ENCODE results near the gene RBM4. TPM values are rescaled to one million over a fixed set of nuclear protein-coding genes. Genes with fewer than 3 reads are reported as not detected.

Gene RBM4
- total and polyA plus RNA-seq, 2 of the 13 experiments (the other 11 are each of a cell fraction or from before 2014, with no cell fraction given), result 126 to 136 TPM

DNA sequence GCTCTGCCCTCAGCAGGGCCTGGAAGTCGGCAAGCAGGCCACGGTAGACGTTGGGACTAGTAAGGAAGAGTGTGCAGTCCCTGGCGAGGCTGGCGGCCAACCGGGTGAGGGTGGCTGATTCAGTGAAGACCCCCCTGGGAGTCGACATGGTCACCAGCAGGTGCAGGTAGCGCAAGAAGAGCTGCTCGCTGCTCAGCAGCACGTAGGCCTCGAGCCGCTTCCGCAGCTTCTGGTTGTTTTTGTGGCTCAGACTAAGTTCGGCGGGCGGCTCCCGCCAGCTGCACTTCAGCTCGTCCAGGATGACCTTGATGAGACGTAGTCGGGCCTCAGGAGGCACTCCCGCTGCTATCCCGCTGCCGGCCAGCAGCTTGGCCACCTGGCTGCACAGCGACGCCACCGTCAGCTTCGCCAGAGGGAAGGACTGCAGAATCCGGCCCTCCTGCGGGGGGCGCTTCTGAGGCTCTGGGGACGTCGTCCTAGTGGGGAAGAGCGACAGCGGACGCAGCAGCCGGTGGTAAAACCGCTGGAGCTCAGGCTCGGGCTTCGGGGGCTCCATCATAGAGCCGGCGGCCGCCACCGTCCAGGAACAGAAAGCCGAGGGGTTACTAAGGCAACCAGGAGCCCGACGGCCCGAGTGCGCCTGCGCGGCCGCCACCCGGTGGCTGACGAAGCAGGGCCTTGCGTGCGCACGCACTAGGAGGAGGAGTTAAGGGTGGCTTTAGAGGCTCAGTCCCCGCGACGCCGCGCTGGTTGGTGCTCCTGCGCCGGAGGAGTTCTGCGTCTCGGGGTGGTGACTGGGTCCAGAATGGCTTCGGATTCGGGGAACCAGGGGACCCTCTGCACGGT is 45.8 kb upstream of the RBM4 start, which contains the start of the genes CCDC87 and CCS (continued):
- TF ChIP-seq, protein P1, sequence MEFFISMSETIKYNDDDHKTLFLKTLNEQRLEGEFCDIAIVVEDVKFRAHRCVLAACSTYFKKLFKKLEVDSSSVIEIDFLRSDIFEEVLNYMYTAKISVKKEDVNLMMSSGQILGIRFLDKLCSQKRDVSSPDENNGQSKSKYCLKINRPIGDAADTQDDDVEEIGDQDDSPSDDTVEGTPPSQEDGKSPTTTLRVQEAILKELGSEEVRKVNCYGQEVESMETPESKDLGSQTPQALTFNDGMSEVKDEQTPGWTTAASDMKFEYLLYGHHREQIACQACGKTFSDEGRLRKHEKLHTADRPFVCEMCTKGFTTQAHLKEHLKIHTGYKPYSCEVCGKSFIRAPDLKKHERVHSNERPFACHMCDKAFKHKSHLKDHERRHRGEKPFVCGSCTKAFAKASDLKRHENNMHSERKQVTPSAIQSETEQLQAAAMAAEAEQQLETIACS (CRISPR knock-in tag; IDR thresholded peaks at IDR 0.05), result peak; percentile 64
- TF ChIP-seq NFKB2 (CRISPR knock-in tag; IDR thresholded peaks at IDR 0.05; ENCODE audit: borderline replicate concordance), result 0 out of 2 replicates have a peak, but pooled peaks have one; percentile 28
- TF ChIP-seq REPIN1 (CRISPR knock-in tag; IDR thresholded peaks at IDR 0.05; ENCODE audit: borderline replicate concordance, low read depth), result peak; percentile 95; the same call in 1 of the 2 replicates
- TF ChIP-seq ASH2L (IDR thresholded peaks at IDR 0.05; ENCODE audit: insufficient read length, low read depth, low read length), result peak; percentile 65
- no peak for TF ChIP-seq TCF12 (IDR thresholded peaks at IDR 0.05)
- peak; percentile 65; the same call in 1 of the 2 replicates for TF ChIP-seq TCF12 (CRISPR knock-in tag; IDR thresholded peaks at IDR 0.05)
- 0 out of 2 replicates have a peak, but pooled peaks have one; percentile 2 for TF ChIP-seq ZBTB20 (CRISPR knock-in tag; IDR thresholded peaks at IDR 0.05; ENCODE audit: borderline replicate concordance, low read depth)
- no peak for TF ChIP-seq ATF1 (CRISPR knock-in tag; IDR thresholded peaks at IDR 0.05)
- peak; percentile 77 for TF ChIP-seq SKI (IDR thresholded peaks at IDR 0.05; ENCODE audit: partially characterized antibody)
- peak; percentile 88 for TF ChIP-seq DMAP1 (CRISPR knock-in tag; IDR thresholded peaks at IDR 0.05)
- no peak for TF ChIP-seq ZNF282 (IDR thresholded peaks at IDR 0.05; ENCODE audit: partially characterized antibody)
- TF ChIP-seq GPN1 (CRISPR knock-in tag; IDR thresholded peaks at IDR 0.05; ENCODE audit: borderline replicate concordance), result no peak
- TF ChIP-seq, protein P2, sequence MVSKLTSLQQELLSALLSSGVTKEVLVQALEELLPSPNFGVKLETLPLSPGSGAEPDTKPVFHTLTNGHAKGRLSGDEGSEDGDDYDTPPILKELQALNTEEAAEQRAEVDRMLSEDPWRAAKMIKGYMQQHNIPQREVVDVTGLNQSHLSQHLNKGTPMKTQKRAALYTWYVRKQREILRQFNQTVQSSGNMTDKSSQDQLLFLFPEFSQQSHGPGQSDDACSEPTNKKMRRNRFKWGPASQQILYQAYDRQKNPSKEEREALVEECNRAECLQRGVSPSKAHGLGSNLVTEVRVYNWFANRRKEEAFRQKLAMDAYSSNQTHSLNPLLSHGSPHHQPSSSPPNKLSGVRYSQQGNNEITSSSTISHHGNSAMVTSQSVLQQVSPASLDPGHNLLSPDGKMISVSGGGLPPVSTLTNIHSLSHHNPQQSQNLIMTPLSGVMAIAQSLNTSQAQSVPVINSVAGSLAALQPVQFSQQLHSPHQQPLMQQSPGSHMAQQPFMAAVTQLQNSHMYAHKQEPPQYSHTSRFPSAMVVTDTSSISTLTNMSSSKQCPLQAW (CRISPR knock-in tag; IDR thresholded peaks at IDR 0.05), result peak; percentile 91
- peak; percentile 85 for TF ChIP-seq ZFX (CRISPR knock-in tag; IDR thresholded peaks at IDR 0.05; ENCODE audit: low read depth)
- TF ChIP-seq RCOR2 (CRISPR knock-in tag; IDR thresholded peaks at IDR 0.05), result peak; percentile 85
- TF ChIP-seq SNAI1 (CRISPR knock-in tag; IDR thresholded peaks at IDR 0.05; ENCODE audit: borderline replicate concordance), result peak; percentile 5; the same call in 1 of the 2 replicates
- TF ChIP-seq ARNT (IDR thresholded peaks at IDR 0.05), result no peak
- TF ChIP-seq, protein P3, sequence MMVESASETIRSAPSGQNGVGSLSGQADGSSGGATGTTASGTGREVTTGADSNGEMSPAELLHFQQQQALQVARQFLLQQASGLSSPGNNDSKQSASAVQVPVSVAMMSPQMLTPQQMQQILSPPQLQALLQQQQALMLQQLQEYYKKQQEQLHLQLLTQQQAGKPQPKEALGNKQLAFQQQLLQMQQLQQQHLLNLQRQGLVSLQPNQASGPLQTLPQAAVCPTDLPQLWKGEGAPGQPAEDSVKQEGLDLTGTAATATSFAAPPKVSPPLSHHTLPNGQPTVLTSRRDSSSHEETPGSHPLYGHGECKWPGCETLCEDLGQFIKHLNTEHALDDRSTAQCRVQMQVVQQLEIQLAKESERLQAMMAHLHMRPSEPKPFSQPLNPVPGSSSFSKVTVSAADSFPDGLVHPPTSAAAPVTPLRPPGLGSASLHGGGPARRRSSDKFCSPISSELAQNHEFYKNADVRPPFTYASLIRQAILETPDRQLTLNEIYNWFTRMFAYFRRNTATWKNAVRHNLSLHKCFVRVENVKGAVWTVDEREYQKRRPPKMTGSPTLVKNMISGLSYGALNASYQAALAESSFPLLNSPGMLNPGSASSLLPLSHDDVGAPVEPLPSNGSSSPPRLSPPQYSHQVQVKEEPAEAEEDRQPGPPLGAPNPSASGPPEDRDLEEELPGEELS (CRISPR knock-in tag; IDR thresholded peaks at IDR 0.05), result peak; percentile 11
- peak; percentile 89 for TF ChIP-seq TBX2 (CRISPR knock-in tag; IDR thresholded peaks at IDR 0.05; ENCODE audit: borderline replicate concordance)

Measured in HepG2 (cell line).